GM19238 (cell line): ENCODE data around the gene ARHGEF35.
"Not testable (repeated sequence)": the region's sequence is repeated elsewhere in the genome, so short reads cannot be mapped to it uniquely, and the experiment has no call there.

Experiments
- DNase-seq: peaks from one replicate; pipeline ENCODE4 v3.0.0; 2011; ENCODE audit warnings: low spot score; ENCODE audit not compliant: insufficient read length

ARHGEF35 gene

DNA sequence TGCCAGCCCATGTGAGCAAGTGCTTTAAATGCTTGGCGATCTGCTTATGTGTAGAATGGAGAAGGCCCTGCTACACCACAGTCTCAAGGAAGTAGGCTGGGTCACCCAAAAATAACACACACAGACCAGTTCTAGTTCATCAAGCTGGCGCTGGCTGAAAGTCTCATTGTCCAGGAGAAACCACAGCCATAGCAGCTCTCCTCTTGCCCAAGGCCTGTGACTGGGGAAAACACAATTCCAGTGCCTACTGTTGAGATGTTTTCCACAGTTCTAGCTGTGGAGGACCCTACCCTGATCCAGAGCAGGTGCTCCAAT is 16.5 kb downstream of the ARHGEF35 start:
- not testable (repeated sequence) for DNase-seq

DNA sequence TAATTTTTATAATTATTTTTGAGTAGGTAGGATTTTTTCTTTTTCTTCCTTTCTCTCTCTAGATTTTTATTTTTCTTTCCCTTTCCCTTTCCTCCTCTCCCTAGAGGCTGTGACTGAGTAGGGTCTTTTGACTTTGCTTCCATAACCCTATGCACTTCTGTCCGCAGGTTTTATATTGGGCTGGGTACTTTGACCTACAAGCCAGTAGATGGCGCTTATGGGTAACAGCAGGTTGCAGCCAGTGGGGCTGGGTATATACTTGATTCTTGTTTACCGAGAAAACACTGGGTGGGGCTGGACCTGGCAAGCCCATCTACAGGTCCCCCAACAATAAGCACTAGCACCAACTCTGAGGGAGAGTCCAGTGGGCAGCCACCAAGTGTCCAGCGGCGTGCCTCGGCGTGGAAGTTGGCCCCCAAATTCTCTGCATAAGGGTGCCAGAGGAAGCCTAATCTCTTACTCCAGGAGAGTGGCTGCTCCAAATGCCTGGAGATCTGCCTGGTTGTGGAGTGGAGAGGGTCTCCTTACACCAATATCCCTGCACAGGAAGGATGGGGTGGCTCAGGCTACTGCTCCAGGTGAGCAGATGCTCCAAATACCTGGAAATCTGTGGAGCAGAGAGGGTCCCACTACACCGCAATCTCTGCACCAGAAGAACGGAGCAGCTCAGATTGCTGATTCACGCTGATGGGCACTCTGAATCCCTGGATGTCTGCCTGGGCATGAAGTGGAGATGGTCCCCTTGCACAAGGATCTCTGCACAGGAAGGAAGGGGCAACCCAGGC is 17.1 kb downstream of the ARHGEF35 start:
- not testable (repeated sequence) for DNase-seq

GRCh38 chr7:144174613-144175012 is 21.0 kb downstream of the ARHGEF35 start:
- DNase-seq: no peak

GRCh38 chr7:144171594-144172350 is 23.9 kb downstream of the ARHGEF35 start:
- not testable (repeated sequence) for DNase-seq

GRCh38 chr7:144164784-144165183 is 30.8 kb downstream of the ARHGEF35 start:
- no peak for DNase-seq

DNA sequence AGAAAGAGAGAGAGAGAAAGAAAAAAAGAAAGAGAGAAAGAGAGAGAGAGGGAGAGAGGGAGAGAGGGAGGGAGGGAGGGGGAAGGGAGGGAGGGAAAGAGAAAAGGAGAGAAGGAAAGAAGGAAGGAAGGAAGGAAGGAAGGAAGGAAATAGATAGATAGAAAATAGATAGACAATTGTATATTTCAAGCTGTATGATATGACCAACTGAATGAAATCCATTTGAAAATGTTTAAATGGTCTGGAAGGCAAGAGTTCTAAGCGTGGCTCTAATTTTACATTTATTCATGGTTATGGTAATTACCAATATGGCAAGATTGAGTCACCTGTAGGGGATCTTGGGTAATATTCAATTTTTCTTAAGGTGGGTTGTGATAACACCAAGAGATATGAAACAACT is 36.8 kb downstream of the ARHGEF35 start:
- DNase-seq: no peak

GRCh38 chr7:144148224-144148827 is 47.3 kb downstream of the ARHGEF35 start:
- DNase-seq: no peak

DNA sequence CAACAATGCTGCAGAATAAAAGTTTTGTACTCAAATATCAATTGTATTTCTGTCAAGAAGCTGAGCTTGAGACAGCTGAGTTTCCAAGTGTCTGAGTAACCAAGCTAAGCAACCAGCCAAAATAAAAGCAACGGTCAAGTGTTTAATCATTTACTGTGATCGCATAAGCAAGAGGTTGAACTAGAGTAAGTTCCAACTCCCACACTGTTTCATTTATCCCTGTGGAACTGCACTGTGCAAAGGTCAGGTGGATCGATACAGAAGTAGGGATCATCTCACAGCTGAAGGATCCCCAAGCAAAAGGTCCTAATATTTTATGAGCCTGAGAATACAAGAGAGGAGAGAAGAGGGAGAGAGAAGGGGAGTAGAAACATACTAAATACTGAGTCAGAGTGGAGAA is 51.2 kb downstream of the ARHGEF35 start:
- no peak for DNase-seq

DNA sequence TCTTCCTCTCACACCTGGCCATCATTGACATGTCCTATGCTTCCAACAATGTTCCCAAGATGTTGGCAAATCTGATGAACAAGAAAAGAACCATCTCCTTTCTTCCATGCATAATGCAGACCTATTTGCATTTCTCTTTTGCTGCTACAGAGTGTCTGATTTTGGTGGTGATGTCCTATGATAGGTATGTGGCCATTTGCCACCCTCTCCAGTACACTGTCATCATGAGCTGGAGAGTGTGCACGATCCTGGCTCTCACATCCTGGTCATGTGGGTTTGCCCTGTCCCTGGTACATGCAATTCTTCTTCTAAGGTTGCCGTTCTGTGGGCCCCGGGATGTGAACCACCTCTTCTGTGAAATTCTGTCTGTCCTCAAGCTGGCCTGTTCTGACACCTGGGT is 53.4 kb downstream of the ARHGEF35 start:
- no peak for DNase-seq

DNA sequence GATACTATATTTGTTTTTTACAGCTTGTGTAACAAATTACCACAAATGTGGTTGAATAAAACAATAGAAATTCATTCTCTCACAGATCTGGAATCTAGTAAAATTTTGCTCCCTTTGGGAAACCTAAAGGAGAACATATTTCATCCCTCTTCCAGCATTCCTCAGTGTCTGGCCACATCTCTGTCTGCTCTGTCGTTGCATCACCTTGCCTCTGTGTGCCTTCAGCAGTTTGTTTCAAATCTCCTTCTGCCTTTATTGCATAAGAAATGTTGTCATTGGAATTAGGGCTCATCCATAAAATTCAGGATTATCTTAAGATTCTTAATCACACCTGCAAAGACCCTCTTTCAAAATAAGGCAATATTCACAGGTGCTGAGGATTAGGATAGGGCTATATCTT is 58.1 kb downstream of the ARHGEF35 start:
- no peak for DNase-seq
